ENCODE measurements around the gene RUFY4.
A peak's percentile ranks its signal among the peaks of the same experiment; 100 is the strongest.

The RUFY4 gene

GRCh38 chr2:218020966-218021535 lies 48.0 kb upstream of the RUFY4 start:
- TF ChIP-seq EZH2phosphoT487 (IDR thresholded peaks at IDR 0.05; ENCODE audit: low read depth) (no peak), CTCF (IDR thresholded peaks at IDR 0.05; ENCODE audit: low read depth, low read length) (peak; percentile 9; the same call in 1 of the 2 replicates)
- no peaks in the 10 kb centered on the region for H3K9me3 ChIP-seq (ENCODE audit: insufficient read depth, low read length)
- no peak overlapping the region for H3K27ac ChIP-seq (ENCODE audit: low read length)

GRCh38 chr2:218021536-218022071 lies 47.4 kb upstream of the RUFY4 start:
- no peak overlapping the region for H3K4me3 ChIP-seq (ENCODE audit: low read length)
- H3K4me2 ChIP-seq (ENCODE audit: low read length): no peak overlapping the region
- H3K79me2 ChIP-seq (ENCODE audit: low read length): no peaks in the 10 kb centered on the region
- H3K4me1 ChIP-seq (ENCODE audit: low read length): peaks cover 5% of the 10 kb centered on the region
- H2AFZ ChIP-seq (ENCODE audit: low read depth, low read length): no peak overlapping the region
- no peaks in the 10 kb centered on the region for H4K20me1 ChIP-seq (ENCODE audit: insufficient read depth, low read length)
- no peaks in the 10 kb centered on the region for H3K36me3 ChIP-seq (replicated peaks; ENCODE audit: low read depth, low read length)
- H3K9ac ChIP-seq (ENCODE audit: low read length): no peak overlapping the region
- no peaks in the 10 kb centered on the region for H3K9me3 ChIP-seq (ENCODE audit: insufficient read depth, low read length)
- H3K27me3 ChIP-seq (ENCODE audit: low read depth, low read length): no peaks in the 10 kb centered on the region
- TF ChIP-seq EZH2phosphoT487 (IDR thresholded peaks at IDR 0.05; ENCODE audit: low read depth): no peak
- no peak for TF ChIP-seq CTCF (IDR thresholded peaks at IDR 0.05; ENCODE audit: low read depth, low read length)
- H3K27ac ChIP-seq (ENCODE audit: low read length): no peak overlapping the region

More at GRCh38 chr2:218020966-218021535, 48.0 kb upstream of the RUFY4 start:
- no peak overlapping the region for H3K4me2 ChIP-seq (ENCODE audit: low read length)
- H3K79me2 ChIP-seq (ENCODE audit: low read length): no peaks in the 10 kb centered on the region
- no peak overlapping the region for H2AFZ ChIP-seq (ENCODE audit: low read depth, low read length)
- H3K4me1 ChIP-seq (ENCODE audit: low read length): peaks cover 5% of the 10 kb centered on the region
- no peaks in the 10 kb centered on the region for H4K20me1 ChIP-seq (ENCODE audit: insufficient read depth, low read length)
- no peaks in the 10 kb centered on the region for H3K27me3 ChIP-seq (ENCODE audit: low read depth, low read length)
- H3K9ac ChIP-seq (ENCODE audit: low read length): no peak overlapping the region
- no peaks in the 10 kb centered on the region for H3K36me3 ChIP-seq (replicated peaks; ENCODE audit: low read depth, low read length)
- H3K4me3 ChIP-seq (ENCODE audit: low read length): no peak overlapping the region

GRCh38 chr2:218022131-218022850 lies 46.8 kb upstream of the RUFY4 start:
- H3K4me3 ChIP-seq (ENCODE audit: low read length): no peak overlapping the region
- H2AFZ ChIP-seq (ENCODE audit: low read depth, low read length): no peak overlapping the region
- no peak overlapping the region for H3K27ac ChIP-seq (ENCODE audit: low read length)
- H3K79me2 ChIP-seq (ENCODE audit: low read length): no peaks in the 10 kb centered on the region
- no peaks in the 10 kb centered on the region for H3K36me3 ChIP-seq (replicated peaks; ENCODE audit: low read depth, low read length)
- H4K20me1 ChIP-seq (ENCODE audit: insufficient read depth, low read length): no peaks in the 10 kb centered on the region
- no peaks in the 10 kb centered on the region for H3K9me3 ChIP-seq (ENCODE audit: insufficient read depth, low read length)
- TF ChIP-seq CTCF (IDR thresholded peaks at IDR 0.05; ENCODE audit: low read depth, low read length) (no peak), EZH2phosphoT487 (IDR thresholded peaks at IDR 0.05; ENCODE audit: low read depth) (no peak)
- no peak overlapping the region for H3K4me2 ChIP-seq (ENCODE audit: low read length)
- no peak overlapping the region for H3K9ac ChIP-seq (ENCODE audit: low read length)
- no peaks in the 10 kb centered on the region for H3K27me3 ChIP-seq (ENCODE audit: low read depth, low read length)
- H3K4me1 ChIP-seq (ENCODE audit: low read length): peaks cover 5% of the 10 kb centered on the region

- Histone ChIP-seq H3K4me2 (ENCODE audit: low read length) (no peak overlapping the region), H3K27ac (ENCODE audit: low read length) (no peak overlapping the region)
Observed at GRCh38 chr2:218022851-218023530, 46.1 kb upstream of the RUFY4 start.

More at GRCh38 chr2:218022851-218023530, 46.1 kb upstream of the RUFY4 start:
- Histone ChIP-seq H3K4me1 (ENCODE audit: low read length) (peaks cover 5% of the 10 kb centered on the region), H3K79me2 (ENCODE audit: low read length) (no peaks in the 10 kb centered on the region), H3K4me3 (ENCODE audit: low read length) (no peak overlapping the region), H3K9ac (ENCODE audit: low read length) (no peak overlapping the region), H3K36me3 (replicated peaks; ENCODE audit: low read depth, low read length) (no peaks in the 10 kb centered on the region), H3K27me3 (ENCODE audit: low read depth, low read length) (no peaks in the 10 kb centered on the region), H2AFZ (ENCODE audit: low read depth, low read length) (no peak overlapping the region), H3K9me3 (ENCODE audit: insufficient read depth, low read length) (no peaks in the 10 kb centered on the region), H4K20me1 (ENCODE audit: insufficient read depth, low read length) (no peaks in the 10 kb centered on the region)
- no peak for TF ChIP-seq EZH2phosphoT487 (IDR thresholded peaks at IDR 0.05; ENCODE audit: low read depth)
- TF ChIP-seq CTCF (IDR thresholded peaks at IDR 0.05; ENCODE audit: low read depth, low read length): no peak

Measured in OCI-LY3 (cell line).